Hematopoietic multipotent progenitor cell treated with erythropoietin and hydrocortisone succinate and interleukin-3 and kit ligand, for 6 days (in vitro differentiated cells): ENCODE results near the gene EIF1B.
"Not testable (repeated sequence)": the region's sequence is repeated elsewhere in the genome, so short reads cannot be mapped to it uniquely, and the experiment has no call there.

Experiments used
- DNase-seq: peaks from one replicate; pipeline ENCODE4 v3.0.0-alpha.2; 2015

Gene EIF1B

GRCh38 chr3:40309418-40309924, at the start of gene EIF1B:
Gene EIF1B (plus strand): TSS chr3:40309707. CDS start chr3:40309942, 235 bp downstream.
- peak; percentile 99 for DNase-seq

- DNase-seq = no peak
Measured at GRCh38 chr3:40262331-40262730, 47.2 kb upstream of the EIF1B start.

GRCh38 chr3:40264451-40264850, 45.1 kb upstream of the EIF1B start:
- no peak for DNase-seq

GRCh38 chr3:40265181-40265580, 44.3 kb upstream of the EIF1B start:
- DNase-seq = no peak

- DNase-seq = peak; percentile 59
Measured at GRCh38 chr3:40267937-40268724, 41.4 kb upstream of the EIF1B start.

GRCh38 chr3:40268802-40269524, 40.5 kb upstream of the EIF1B start:
- DNase-seq = no peak

- DNase-seq = peak; percentile 34
Measured at GRCh38 chr3:40278791-40279190, 30.7 kb upstream of the EIF1B start.

GRCh38 chr3:40281995-40282394, 27.5 kb upstream of the EIF1B start:
- DNase-seq = no peak

GRCh38 chr3:40283057-40283456, 26.4 kb upstream of the EIF1B start:
- DNase-seq = not testable (repeated sequence)

GRCh38 chr3:40287248-40287647, 22.3 kb upstream of the EIF1B start:
- DNase-seq = no peak

GRCh38 chr3:40290396-40290795, 19.1 kb upstream of the EIF1B start:
- no peak for DNase-seq

GRCh38 chr3:40291471-40291870, 18.0 kb upstream of the EIF1B start:
- no peak for DNase-seq

GRCh38 chr3:40292637-40293349, 16.7 kb upstream of the EIF1B start:
- no peak for DNase-seq

GRCh38 chr3:40294434-40294833, 15.1 kb upstream of the EIF1B start:
- DNase-seq = no peak

- DNase-seq = no peak
Measured at GRCh38 chr3:40298075-40298474, 11.4 kb upstream of the EIF1B start.

- no peak for DNase-seq
Measured at GRCh38 chr3:40299130-40299720, 10.3 kb upstream of the EIF1B start.

- peak; percentile 73 for DNase-seq
Measured at GRCh38 chr3:40299721-40300335, 9.7 kb upstream of the EIF1B start.

GRCh38 chr3:40302784-40303183, 6.7 kb upstream of the EIF1B start:
- no peak for DNase-seq

- no peak for DNase-seq
Measured at GRCh38 chr3:40304352-40304751, 5.2 kb upstream of the EIF1B start.

- DNase-seq = no peak
Measured at GRCh38 chr3:40306336-40306735, 3.2 kb upstream of the EIF1B start.

GRCh38 chr3:40307176-40307575, 2.3 kb upstream of the EIF1B start:
- no peak for DNase-seq

- DNase-seq = no peak
Measured at GRCh38 chr3:40308725-40309417, 636 bp upstream of the EIF1B start.
